HepG2 (cell line): Measurements from ENCODE around the gene RABGAP1L. TPM values are rescaled to one million over a fixed set of nuclear protein-coding genes. Genes with fewer than 3 reads are reported as not detected.
A peak's percentile ranks its signal among the peaks of the same experiment; 100 is the strongest.

Experiments
- ATAC-seq: fragments of 200-7000 bp; cut with Tn5 transposase; 3 replicates; pipeline ENCODE4 v1.9.1; 2020; ENCODE audit warnings: mild to moderate bottlenecking, moderate library complexity
- BruUV-seq: library from RNA; stranded (reverse); fragments of 400-500 nt; replicated peaks from 2 replicates; lab custom pipeline; 2021; lab: Mats Ljungman, UMichigan
- CTCF ChIA-PET: fragments of 300-600 bp; formaldehyde crosslinking; extraction: SDS; loops from one replicate; lab custom pipeline; 2021; ENCODE audit warnings: low total read pairs, inconsistent platforms, low intra/inter-chr PET ratio; lab: Yijun Ruan, JAX
- POLR2A ChIA-PET: fragments of 350-600 bp; sonication (Branson Sonifier 250); formaldehyde crosslinking; loops from one replicate; lab custom pipeline; 2020; ENCODE audit warnings: antibody characterized with exemption, inconsistent platforms; lab: Yijun Ruan, JAX
- DNase-seq: peaks from one replicate; pipeline ENCODE4 v3.0.0-alpha.2; 2015; ENCODE audit warnings: low spot score
- FAIRE-seq: peaks from 3 replicates; lab custom pipeline; 2011; peaks lifted over from hg19 to GRCh38; lab: Jason Lieb, UNC
- H2AFZ ChIP-seq: one replicate; pipeline ENCODE4 v1.6.1; 2011; ENCODE audit warnings: low read length, inconsistent platforms
- H3K27ac ChIP-seq: fragments of 300-600 bp; 3 replicates; pipeline ENCODE4 v1.8.0; 2011; ENCODE audit warnings: mixed run types, mild to moderate bottlenecking, mixed read lengths, low read length, inconsistent platforms; ENCODE audit not compliant: insufficient read depth; ENCODE audit errors: extremely low read length
- H3K27me3 ChIP-seq, 2 experiments: fragments of 200-600 bp in 1 of 2; 2 replicates in 1 of 2; 3 replicates in 1 of 2; pipeline versions ENCODE4 v1.6.0 to v1.8.0; 2011; ENCODE audit warnings: low read length in 2 of 2, mild to moderate bottlenecking in 2 of 2, moderate library complexity in 2 of 2, inconsistent platforms in 1 of 2; ENCODE audit not compliant: insufficient read depth in 2 of 2, control insufficient read depth in 1 of 2
- H3K36me3 ChIP-seq, 2 experiments: fragments of 200-600 bp in 1 of 2; replicated peaks in 1 of 2; 2 replicates in 1 of 2; 3 replicates in 1 of 2; pipeline versions ENCODE4 v1.5.1 to v1.8.0; 2011; ENCODE audit warnings: low read length in 2 of 2, inconsistent platforms in 1 of 2; ENCODE audit not compliant: insufficient read depth in 2 of 2, control insufficient read depth in 1 of 2
- H3K4me1 ChIP-seq: 2 replicates; pipeline ENCODE4 v1.5.1; 2012; ENCODE audit warnings: low read length, inconsistent platforms; ENCODE audit not compliant: insufficient read depth
- H3K4me2 ChIP-seq: 2 replicates; pipeline ENCODE4 v1.6.0; 2011; ENCODE audit warnings: low read depth, low read length, inconsistent platforms
- H3K4me3 ChIP-seq, 3 experiments: fragments of 200-600 bp in 1 of 3; sonication (generic), shearing (Covaris generic) in 1 of 3; replicated peaks in 1 of 3; 2 replicates each; pipeline ENCODE4 v1.5.1; 2011 to 2016; ENCODE audit warnings: low read length in 3 of 3, inconsistent platforms in 2 of 3, low read depth in 2 of 3, mild to moderate bottlenecking in 2 of 3, control low read depth in 1 of 3, mixed read lengths in 1 of 3; ENCODE audit not compliant: insufficient read depth in 1 of 3
- H3K79me2 ChIP-seq: one replicate; pipeline ENCODE4 v1.6.1; 2011; ENCODE audit warnings: low read length, inconsistent platforms; ENCODE audit not compliant: insufficient read depth
- H3K9ac ChIP-seq: 2 replicates; pipeline ENCODE4 v1.6.0; 2011; ENCODE audit warnings: mild to moderate bottlenecking, low read depth, low read length, inconsistent platforms; ENCODE audit not compliant: insufficient read depth
- H3K9me3 ChIP-seq: 2 replicates; pipeline ENCODE4 v1.5.1; 2012; ENCODE audit warnings: mild to moderate bottlenecking, low read length
- H4K20me1 ChIP-seq: 2 replicates; pipeline ENCODE4 v1.6.0; 2011; ENCODE audit warnings: inconsistent platforms, mild to moderate bottlenecking, low read length, moderate library complexity; ENCODE audit not compliant: insufficient read depth
- EP300 ChIP-seq, 3 experiments: sonication (generic) in 1 of 3; formaldehyde crosslinking in 1 of 3; IDR thresholded peaks; 2 replicates each; pipeline versions ENCODE4 v1.5.1 to v1.6.1; 2011 to 2020; ENCODE audit warnings: low read depth in 2 of 3, low read length in 2 of 3, borderline replicate concordance in 1 of 3, improper control_type of control experiment in 1 of 3, mild to moderate bottlenecking in 1 of 3, missing genetic modification reagents in 1 of 3, moderate library complexity in 1 of 3
- FOSL2 ChIP-seq: sonication (generic); formaldehyde crosslinking; IDR thresholded peaks from 2 replicates; pipeline ENCODE4 v1.4.0; 2020; ENCODE audit warnings: missing genetic modification reagents
- NR2F1 ChIP-seq, 2 experiments: fragments of 450-650 bp in 1 of 2; formaldehyde crosslinking in 1 of 2; IDR thresholded peaks; 2 replicates each; pipeline versions ENCODE4 v1.5.0 to v1.6.1; 2016 to 2020; ENCODE audit warnings: mild to moderate bottlenecking in 1 of 2, missing compliant biosample characterization in 1 of 2, missing genetic modification reagents in 1 of 2, moderate library complexity in 1 of 2
- NR2F2 ChIP-seq: IDR thresholded peaks from 2 replicates; pipeline ENCODE4 v1.6.1; 2012; ENCODE audit warnings: low read depth, inconsistent platforms, borderline replicate concordance
- ZNF792 ChIP-seq: IDR thresholded peaks from 2 replicates; pipeline ENCODE4 v1.6.1; 2016
- WGBS: methylation state at CpG from one replicate; pipeline ENCODE4 v1.1.6; 2017; ENCODE audit warnings: low lambda C conversion rate; 5-methylcytosine and 5-hydroxymethylcytosine counted together
- in situ Hi-C: cut with HindIII; loops from 2 replicates; pipeline ENCODE4 v1.10.0; 2017; ENCODE audit warnings: low pct_unique_long_range_greater_than_20kb; ENCODE audit not compliant: extremely low pct_ligation_motif_present
- intact Hi-C: fragments of 100-400 bp; cut with micrococcal nuclease; formaldehyde crosslinking; loops from one replicate; pipeline ENCODE4 v1.10.0; 2022; ENCODE audit not compliant: unreplicated experiment
- polyA plus RNA-seq, 8 experiments: library from polyadenylated mRNA; depleted of rRNA in 3 of 8; stranded (reverse) in 7 of 8; unstranded in 1 of 8; fragments of >200 nt; fragmentation: Illumina TruSeq in 4 of 8; extraction: Trizol in 4 of 8; gene quantifications; 2 replicates each; pipeline versions ENCODE4 v1.2.1 to v1.2.3, GENCODE V29; 2011 to 2016; ENCODE audit warnings: low read depth in 4 of 8, missing spikeins in 1 of 8, mixed read lengths in 1 of 8; ENCODE audit not compliant: insufficient read depth in 1 of 8
- total RNA-seq, 5 experiments: library from RNA; depleted of rRNA; stranded (reverse); fragments of >200 nt; fragmentation: Illumina TruSeq; extraction: Trizol; gene quantifications; 2 replicates each; pipeline ENCODE4 v1.2.3, GENCODE V29; 2016; ENCODE audit warnings: low read depth in 1 of 5
- TF ChIP-seq, protein P1 (sequence below): sonication (generic); formaldehyde crosslinking; conservative IDR thresholded peaks from 2 replicates; pipeline ENCODE4 v1.4.0; 2020; ENCODE audit warnings: mild to moderate bottlenecking, missing genetic modification reagents, moderate library complexity
- TF ChIP-seq, protein P2 (sequence below): sonication (generic); formaldehyde crosslinking; IDR thresholded peaks from 2 replicates; pipeline ENCODE4 v1.4.0; 2020; ENCODE audit warnings: mild to moderate bottlenecking, missing genetic modification reagents, borderline replicate concordance
- TF ChIP-seq, protein P3 (sequence below): IDR thresholded peaks from 2 replicates; pipeline ENCODE4 v1.6.1; 2012; ENCODE audit warnings: low read depth, low read length, improper control_type of control experiment

RABGAP1L gene
- total and polyA plus RNA-seq, 2 of the 13 experiments (the other 11 are each of a cell fraction or from before 2014, with no cell fraction given): 7.9 to 22.6 TPM

DNA sequence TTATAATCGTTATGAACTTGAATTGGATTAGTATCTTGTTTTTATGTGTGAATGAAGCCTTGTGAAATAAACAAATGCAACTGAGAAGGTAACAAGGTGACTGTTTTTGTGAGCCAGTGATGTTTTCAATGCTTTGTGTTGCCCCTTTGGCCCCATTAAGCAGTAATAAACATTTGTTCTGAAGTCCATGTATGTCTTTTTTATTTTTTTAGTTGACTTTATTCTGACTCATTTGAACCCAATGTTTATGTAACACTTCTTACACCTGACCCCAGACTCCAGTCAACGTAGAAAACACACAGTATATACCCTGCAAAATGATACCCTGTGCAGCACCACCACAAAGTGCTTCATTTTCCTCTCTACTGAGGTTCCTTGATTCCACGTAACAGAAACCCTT lies 835.8 kb downstream of the RABGAP1L start:
- H3K4me2 ChIP-seq: peak overlapping the region; percentile 8; the same call in 1 of the 2 replicates
- no peak overlapping the region for H3K4me3 ChIP-seq
- intact Hi-C loops: loop anchor here (5.0 kb wide), 3 partner anchors 43 to 728 kb away; no protein-coding TSS in a partner anchor
- peaks cover 48% of the 10 kb centered on the region for H3K4me1 ChIP-seq
- H4K20me1 ChIP-seq: no peaks in the 10 kb centered on the region
- no peak overlapping the region for H3K9ac ChIP-seq
- in situ Hi-C loops: loop anchor here (5.0 to 25.0 kb wide), 2 partner anchors 223 to 733 kb away; no protein-coding TSS in a partner anchor
- H3K36me3 ChIP-seq: no peaks in the 10 kb centered on the region; a peak in 2 of 5 replicates
- H3K79me2 ChIP-seq: peaks cover under 1% of the 10 kb centered on the region
- FAIRE-seq (no peak), ATAC-seq (no peak), DNase-seq (peak; percentile 21)
- H2AFZ ChIP-seq: no peak overlapping the region
- BruUV-seq: no TSS peak
- WGBS: 41% methylated on average over 3 of the region's 3 CpGs
- H3K27ac ChIP-seq: peak overlapping the region; percentile 48
- CTCF ChIA-PET: no interaction called here
- POLR2A ChIA-PET: no interaction called here
- H3K27me3 ChIP-seq: no peaks in the 10 kb centered on the region; a peak in 1 of 5 replicates
- H3K9me3 ChIP-seq: no peaks in the 10 kb centered on the region
- 0 out of 2 replicates have a peak, but pooled peaks have one; percentile 19 for TF ChIP-seq ZNF792
- TF ChIP-seq, protein P1, sequence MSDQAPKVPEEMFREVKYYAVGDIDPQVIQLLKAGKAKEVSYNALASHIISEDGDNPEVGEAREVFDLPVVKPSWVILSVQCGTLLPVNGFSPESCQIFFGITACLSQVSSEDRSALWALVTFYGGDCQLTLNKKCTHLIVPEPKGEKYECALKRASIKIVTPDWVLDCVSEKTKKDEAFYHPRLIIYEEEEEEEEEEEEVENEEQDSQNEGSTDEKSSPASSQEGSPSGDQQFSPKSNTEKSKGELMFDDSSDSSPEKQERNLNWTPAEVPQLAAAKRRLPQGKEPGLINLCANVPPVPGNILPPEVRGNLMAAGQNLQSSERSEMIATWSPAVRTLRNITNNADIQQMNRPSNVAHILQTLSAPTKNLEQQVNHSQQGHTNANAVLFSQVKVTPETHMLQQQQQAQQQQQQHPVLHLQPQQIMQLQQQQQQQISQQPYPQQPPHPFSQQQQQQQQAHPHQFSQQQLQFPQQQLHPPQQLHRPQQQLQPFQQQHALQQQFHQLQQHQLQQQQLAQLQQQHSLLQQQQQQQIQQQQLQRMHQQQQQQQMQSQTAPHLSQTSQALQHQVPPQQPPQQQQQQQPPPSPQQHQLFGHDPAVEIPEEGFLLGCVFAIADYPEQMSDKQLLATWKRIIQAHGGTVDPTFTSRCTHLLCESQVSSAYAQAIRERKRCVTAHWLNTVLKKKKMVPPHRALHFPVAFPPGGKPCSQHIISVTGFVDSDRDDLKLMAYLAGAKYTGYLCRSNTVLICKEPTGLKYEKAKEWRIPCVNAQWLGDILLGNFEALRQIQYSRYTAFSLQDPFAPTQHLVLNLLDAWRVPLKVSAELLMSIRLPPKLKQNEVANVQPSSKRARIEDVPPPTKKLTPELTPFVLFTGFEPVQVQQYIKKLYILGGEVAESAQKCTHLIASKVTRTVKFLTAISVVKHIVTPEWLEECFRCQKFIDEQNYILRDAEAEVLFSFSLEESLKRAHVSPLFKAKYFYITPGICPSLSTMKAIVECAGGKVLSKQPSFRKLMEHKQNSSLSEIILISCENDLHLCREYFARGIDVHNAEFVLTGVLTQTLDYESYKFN (CRISPR knock-in tag): peak; percentile 75
- peak; percentile 50; the same call in 1 of the 2 replicates for TF ChIP-seq FOSL2 (CRISPR knock-in tag)
- TF ChIP-seq, protein P2, sequence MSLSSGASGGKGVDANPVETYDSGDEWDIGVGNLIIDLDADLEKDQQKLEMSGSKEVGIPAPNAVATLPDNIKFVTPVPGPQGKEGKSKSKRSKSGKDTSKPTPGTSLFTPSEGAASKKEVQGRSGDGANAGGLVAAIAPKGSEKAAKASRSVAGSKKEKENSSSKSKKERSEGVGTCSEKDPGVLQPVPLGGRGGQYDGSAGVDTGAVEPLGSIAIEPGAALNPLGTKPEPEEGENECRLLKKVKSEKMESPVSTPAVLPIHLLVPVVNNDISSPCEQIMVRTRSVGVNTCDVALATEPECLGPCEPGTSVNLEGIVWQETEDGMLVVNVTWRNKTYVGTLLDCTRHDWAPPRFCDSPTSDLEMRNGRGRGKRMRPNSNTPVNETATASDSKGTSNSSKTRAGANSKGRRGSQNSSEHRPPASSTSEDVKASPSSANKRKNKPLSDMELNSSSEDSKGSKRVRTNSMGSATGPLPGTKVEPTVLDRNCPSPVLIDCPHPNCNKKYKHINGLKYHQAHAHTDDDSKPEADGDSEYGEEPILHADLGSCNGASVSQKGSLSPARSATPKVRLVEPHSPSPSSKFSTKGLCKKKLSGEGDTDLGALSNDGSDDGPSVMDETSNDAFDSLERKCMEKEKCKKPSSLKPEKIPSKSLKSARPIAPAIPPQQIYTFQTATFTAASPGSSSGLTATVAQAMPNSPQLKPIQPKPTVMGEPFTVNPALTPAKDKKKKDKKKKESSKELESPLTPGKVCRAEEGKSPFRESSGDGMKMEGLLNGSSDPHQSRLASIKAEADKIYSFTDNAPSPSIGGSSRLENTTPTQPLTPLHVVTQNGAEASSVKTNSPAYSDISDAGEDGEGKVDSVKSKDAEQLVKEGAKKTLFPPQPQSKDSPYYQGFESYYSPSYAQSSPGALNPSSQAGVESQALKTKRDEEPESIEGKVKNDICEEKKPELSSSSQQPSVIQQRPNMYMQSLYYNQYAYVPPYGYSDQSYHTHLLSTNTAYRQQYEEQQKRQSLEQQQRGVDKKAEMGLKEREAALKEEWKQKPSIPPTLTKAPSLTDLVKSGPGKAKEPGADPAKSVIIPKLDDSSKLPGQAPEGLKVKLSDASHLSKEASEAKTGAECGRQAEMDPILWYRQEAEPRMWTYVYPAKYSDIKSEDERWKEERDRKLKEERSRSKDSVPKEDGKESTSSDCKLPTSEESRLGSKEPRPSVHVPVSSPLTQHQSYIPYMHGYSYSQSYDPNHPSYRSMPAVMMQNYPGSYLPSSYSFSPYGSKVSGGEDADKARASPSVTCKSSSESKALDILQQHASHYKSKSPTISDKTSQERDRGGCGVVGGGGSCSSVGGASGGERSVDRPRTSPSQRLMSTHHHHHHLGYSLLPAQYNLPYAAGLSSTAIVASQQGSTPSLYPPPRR: 0 out of 2 replicates have a peak, but pooled peaks have one; percentile 20
- TF ChIP-seq EP300 (IDR thresholded peaks at IDR 0.05; ENCODE audit: low read depth in 2 of 2, low read length in 2 of 2): peak in 1 of 2 experiments; percentile 27; a peak in 1 of 4 replicates
- TF ChIP-seq EP300 (CRISPR knock-in tag; IDR thresholded peaks at IDR 0.05; ENCODE audit: borderline replicate concordance): no peak
- TF ChIP-seq, protein P3, sequence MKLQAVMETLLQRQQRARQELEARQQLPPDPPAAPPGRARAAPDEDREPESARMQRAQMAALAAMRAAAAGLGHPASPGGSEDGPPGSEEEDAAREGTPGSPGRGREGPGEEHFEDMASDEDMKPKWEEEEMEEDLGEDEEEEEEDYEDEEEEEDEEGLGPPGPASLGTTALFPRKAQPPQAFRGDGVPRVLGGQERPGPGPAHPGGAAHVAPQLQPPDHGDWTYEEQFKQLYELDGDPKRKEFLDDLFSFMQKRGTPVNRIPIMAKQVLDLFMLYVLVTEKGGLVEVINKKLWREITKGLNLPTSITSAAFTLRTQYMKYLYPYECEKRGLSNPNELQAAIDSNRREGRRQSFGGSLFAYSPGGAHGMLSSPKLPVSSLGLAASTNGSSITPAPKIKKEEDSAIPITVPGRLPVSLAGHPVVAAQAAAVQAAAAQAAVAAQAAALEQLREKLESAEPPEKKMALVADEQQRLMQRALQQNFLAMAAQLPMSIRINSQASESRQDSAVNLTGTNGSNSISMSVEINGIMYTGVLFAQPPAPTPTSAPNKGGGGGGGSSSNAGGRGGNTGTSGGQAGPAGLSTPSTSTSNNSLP: 0 out of 2 replicates have a peak, but pooled peaks have one; percentile 52
- TF ChIP-seq NR2F2: peak; percentile 71; the same call in 1 of the 2 replicates
- peak in 1 of 2 experiments; percentile 46; a peak in 1 of 4 replicates for TF ChIP-seq NR2F1 (CRISPR knock-in tag; IDR thresholded peaks at IDR 0.05)
